Suppressor macrophage (primary cell): Measurements from ENCODE around the gene BCAP29.
"Not testable (repeated sequence)": the region's sequence is repeated elsewhere in the genome, so short reads cannot be mapped to it uniquely, and the experiment has no call there.

Experiments used
- DNase-seq, 4 experiments: peaks; one replicate each; pipeline ENCODE4 v3.0.0-alpha.2; 2020 to 2022
- total RNA-seq, 17 experiments: gene quantifications; one replicate each; lab custom pipeline; 2026; ENCODE audit warnings: mixed read lengths in 6 of 17, inconsistent platforms in 3 of 17; lab: John Stamatoyannopoulos, UW

BCAP29 gene
- total RNA-seq, result 0.96 to 2.3 (median 1.2) reads per million in 17 experiments

GRCh38 chr7:107579885-107580715, at the start of gene BCAP29:
Gene BCAP29, plus strand, starts transcription at chr7:107580246. Its CDS starts 527 bp downstream, at chr7:107580773.
- DNase-seq, result peak; percentile 87 to 96 (median 92)

- peak in 3 of 4 experiments; percentile 31 to 55 (median 39) for DNase-seq
Measured at GRCh38 chr7:107530751-107531150, 49.3 kb upstream of the BCAP29 start.

GRCh38 chr7:107534139-107534538, 45.9 kb upstream of the BCAP29 start:
- DNase-seq, result no peak

GRCh38 chr7:107537228-107537627, 42.8 kb upstream of the BCAP29 start:
- not testable (repeated sequence) for DNase-seq

GRCh38 chr7:107538001-107538400, 42.0 kb upstream of the BCAP29 start:
- DNase-seq, result no peak

GRCh38 chr7:107543338-107543993, 36.6 kb upstream of the BCAP29 start:
- no peak for DNase-seq

GRCh38 chr7:107544848-107545591, 35.0 kb upstream of the BCAP29 start:
- no peak for DNase-seq

GRCh38 chr7:107551936-107552335, 28.1 kb upstream of the BCAP29 start:
- no peak for DNase-seq

GRCh38 chr7:107555893-107556292, 24.2 kb upstream of the BCAP29 start:
- DNase-seq, result no peak

GRCh38 chr7:107559864-107560263, 20.2 kb upstream of the BCAP29 start:
- peak in 1 of 4 experiments; percentile 11 for DNase-seq

- DNase-seq, result peak in 3 of 4 experiments; percentile 8 to 40 (median 16)
Measured at GRCh38 chr7:107560898-107561516, 19.0 kb upstream of the BCAP29 start.

- peak; percentile 41 to 66 (median 46) for DNase-seq
Measured at GRCh38 chr7:107563081-107563774, 16.8 kb upstream of the BCAP29 start.

GRCh38 chr7:107563775-107564552, 16.1 kb upstream of the BCAP29 start, which contains the start of the genes COG5 and DUS4L:
Gene COG5, minus strand, starts transcription at chr7:107563920. Its CDS starts 24 bp downstream, at chr7:107563896.
Gene DUS4L, plus strand, starts transcription at chr7:107563971. Its CDS starts 3,100 bp downstream, at chr7:107567071.
- DNase-seq, result peak; percentile 85 to 93 (median 88)

- no peak for DNase-seq
Measured at GRCh38 chr7:107564553-107565298, 15.3 kb upstream of the BCAP29 start.

GRCh38 chr7:107570298-107570697, 9.7 kb upstream of the BCAP29 start:
- no peak for DNase-seq

GRCh38 chr7:107573537-107573936, 6.5 kb upstream of the BCAP29 start:
- no peak for DNase-seq

- DNase-seq, result no peak
Measured at GRCh38 chr7:107579554-107579884, 527 bp upstream of the BCAP29 start.

GRCh38 chr7:107580716-107581383, 804 bp downstream of the BCAP29 start:
- no peak for DNase-seq

GRCh38 chr7:107581387-107582013, 1.5 kb downstream of the BCAP29 start:
- no peak for DNase-seq
